Left renal cortex interstitium (tissue), 4 donors: ENCODE measurements around the gene ABHD16A. TPM values are rescaled to one million over a fixed set of nuclear protein-coding genes. Genes with fewer than 3 reads are reported as not detected.

Experiments used
- DNase-seq, 4 donors: peaks; one replicate each; pipeline ENCODE4 v3.0.0-alpha.2; 2013; ENCODE audit warnings: low read depth in 4 of 4, low spot score in 2 of 4, missing footprints in 1 of 4
- polyA plus RNA-seq, 4 donors: library from polyadenylated mRNA; unstranded; fragments of 120-200 nt; gene quantifications; one replicate each; pipeline ENCODE4 v1.2.1, GENCODE V29; 2013; ENCODE audit not compliant: insufficient read length in 4 of 4

Gene ABHD16A
- polyA plus RNA-seq, 4 donors: 54.3 to 74.8 (median 61.5) TPM

DNA sequence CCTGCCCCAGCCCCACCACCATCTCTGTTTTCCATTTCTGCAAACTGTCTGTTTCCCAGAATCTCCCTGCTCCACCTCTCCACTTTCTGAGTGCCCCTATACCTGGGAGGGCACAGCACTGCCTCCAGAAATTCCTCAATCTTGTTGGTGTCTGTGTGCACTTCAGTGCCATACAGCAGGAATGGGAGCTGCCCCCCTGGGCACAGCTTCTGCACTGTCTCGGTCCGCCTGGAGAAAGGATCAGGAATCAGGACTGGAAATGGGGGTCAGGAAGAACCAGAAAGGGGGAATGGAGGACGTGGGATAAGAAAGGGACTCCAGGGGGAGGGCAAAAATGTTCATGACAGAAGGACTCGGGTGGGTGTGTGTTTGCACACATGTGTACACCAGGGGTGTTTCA, 30.6 kb upstream of the ABHD16A start:
- DNase-seq: no peak

- DNase-seq: no peak
Measured at GRCh38 chr6:31732029-31732428, 28.9 kb upstream of the ABHD16A start.

- no peak for DNase-seq
Measured at GRCh38 chr6:31730631-31731086, 27.5 kb upstream of the ABHD16A start.

- DNase-seq: peak in 3 of 4 donors; percentile 87 to 89 (median 87)
Measured at GRCh38 chr6:31729979-31730630, 27.0 kb upstream of the ABHD16A start.

GRCh38 chr6:31729515-31729978, 26.4 kb upstream of the ABHD16A start:
- peak in 3 of 4 donors; percentile 88 to 93 (median 89) for DNase-seq

DNA sequence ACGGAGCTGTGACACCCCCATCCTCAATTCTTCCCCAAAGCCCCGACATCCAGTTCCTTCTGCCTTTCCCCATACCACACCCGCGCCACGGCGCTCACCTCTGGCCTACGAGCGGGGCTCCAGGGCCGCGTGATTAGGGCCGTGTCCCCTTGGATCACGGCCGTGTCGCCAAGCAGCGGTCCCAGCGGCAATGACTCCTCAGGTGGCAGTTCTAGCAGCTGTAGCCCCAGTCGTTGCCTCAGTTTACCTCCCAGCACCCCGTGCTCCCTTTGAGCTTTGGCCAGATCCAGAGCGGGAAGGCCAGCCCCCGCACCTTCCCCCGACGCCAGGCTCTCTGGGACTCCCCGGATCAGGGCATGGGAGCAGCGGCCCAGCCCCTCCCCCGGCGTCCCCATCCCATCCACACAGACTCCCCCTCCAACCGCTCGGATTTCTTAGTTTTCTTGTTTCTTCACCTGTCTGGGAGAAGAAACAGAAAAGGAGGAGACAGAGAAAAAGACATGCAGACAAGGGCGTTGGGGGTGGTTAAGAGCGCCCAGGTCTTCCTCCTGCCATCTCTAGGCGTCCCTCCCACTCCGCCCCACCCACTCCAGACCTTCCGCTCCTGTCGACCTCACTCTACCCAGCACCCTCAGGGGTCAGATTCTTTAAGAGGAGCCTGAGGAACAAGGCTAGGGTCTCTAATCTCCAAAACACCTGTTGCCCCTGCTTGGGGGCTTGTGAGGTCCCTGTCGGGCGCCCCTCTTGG, 25.8 kb upstream of the ABHD16A start, which contains the start of gene DDAH2:
Gene DDAH2, minus strand, starts transcription at position 533 of the 748 bp plus-strand sequence. Its CDS starts 138 bp downstream, at position 395.
- DNase-seq: no peak

GRCh38 chr6:31727717-31728671, 24.9 kb upstream of the ABHD16A start:
- DNase-seq: no peak

- no peak for DNase-seq
Measured at GRCh38 chr6:31727034-31727716, 24.1 kb upstream of the ABHD16A start.

DNA sequence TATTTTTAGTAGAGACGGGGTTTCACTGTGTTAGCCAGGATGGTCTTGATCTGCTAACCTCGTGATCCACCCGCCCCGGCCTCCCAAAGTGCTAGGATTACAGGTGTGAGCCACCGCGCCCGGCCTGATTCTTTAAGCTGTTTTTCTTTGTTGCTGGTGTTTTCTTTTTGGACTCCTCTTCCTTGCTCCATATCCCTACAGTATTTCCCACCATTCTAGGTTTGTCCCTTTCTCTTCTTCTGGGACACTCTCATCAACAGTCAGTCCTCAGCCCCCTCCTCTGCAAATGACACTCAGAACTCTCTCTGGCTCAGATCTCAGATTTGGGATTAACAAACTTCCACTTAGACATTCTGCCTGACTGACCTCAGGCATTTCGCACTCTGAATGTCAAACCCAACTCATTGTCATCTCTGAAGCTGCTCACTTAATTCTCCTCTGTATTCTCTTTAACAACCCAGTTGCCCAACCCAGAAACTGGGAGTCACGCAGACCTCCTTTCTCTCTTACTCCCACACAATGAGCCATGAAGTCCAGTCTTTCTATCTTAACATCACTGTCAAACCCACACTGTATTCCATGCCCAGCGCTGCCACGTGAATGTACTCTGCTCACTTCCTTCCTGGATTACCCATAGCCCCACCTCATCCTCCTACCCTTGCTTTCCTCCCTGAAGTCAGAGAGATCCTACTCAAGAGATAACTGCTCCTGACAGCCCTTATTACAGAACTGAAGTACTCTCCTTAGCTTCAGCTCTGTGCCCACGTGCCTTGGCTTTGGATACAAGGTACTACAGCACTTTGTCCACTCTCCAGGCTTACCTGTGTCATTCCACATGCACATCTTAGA, 22.6 kb upstream of the ABHD16A start:
- DNase-seq: no peak

DNA sequence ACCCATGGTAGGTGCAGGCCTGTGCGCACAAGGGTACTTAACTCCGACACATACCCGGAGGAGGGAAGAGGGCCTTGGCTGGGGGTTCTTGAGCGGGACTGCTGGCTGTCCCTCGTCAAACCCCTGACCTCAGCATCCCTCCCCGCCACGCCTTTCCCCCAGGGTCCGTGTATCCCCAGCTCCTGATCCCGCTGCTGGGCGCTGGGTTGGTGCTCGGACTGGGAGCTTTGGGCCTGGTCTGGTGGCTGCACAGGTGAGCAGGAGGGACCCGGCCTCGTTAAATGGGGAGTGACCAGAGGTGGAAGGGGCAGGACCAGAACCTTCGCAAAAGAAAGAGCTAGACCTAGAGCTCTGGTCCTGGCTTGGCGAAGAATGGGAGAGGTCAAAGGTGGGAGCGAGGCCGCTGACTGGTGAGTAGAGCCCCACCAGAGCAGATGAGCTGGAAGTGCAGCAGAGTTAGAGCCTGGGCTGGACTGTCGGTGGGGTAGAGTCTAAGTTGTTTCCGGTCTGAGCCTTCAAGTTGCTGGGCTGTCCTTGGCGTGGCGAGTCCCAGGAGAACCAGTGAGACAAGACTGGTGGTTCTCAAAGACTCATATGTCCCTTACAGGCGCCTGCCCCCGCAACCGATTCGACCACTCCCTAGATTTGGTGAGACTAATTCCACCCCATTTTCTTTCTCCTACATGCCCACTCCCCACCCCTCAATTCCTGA, 21.0 kb upstream of the ABHD16A start:
- no peak for DNase-seq

GRCh38 chr6:31723245-31723979, 20.3 kb upstream of the ABHD16A start, which contains the start of gene MPIG6B:
TSS of gene MPIG6B (plus strand) at chr6:31723373. CDS start at chr6:31723384, 11 bp downstream.
- no peak for DNase-seq

DNA sequence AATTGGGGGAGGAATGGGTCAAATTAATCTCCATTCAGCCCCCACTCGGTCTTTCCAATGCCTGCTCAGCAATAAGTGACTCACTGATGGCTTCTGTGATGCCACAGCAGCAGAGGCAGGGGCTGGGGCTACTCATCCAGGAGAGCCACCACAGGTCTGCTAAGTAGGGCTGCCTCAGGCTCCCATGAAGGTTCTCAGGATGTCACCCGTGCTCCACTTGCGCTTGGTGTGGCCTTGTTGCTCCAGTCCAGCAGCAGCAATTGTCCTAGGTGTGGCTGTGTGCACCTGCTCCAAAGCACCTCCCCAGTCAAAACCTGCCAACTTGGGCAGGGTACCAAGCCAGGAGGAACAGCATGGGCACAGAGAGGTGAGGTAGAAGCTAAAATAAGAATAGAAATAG, 19.0 kb upstream of the ABHD16A start:
- DNase-seq: no peak

GRCh38 chr6:31721351-31722020, 18.4 kb upstream of the ABHD16A start, which contains the start of gene LY6G6C:
TSS of gene LY6G6C (minus strand) at chr6:31721746. CDS start at chr6:31721679, 67 bp downstream.
- DNase-seq: no peak

GRCh38 chr6:31720196-31720770, 17.2 kb upstream of the ABHD16A start:
- no peak for DNase-seq

DNA sequence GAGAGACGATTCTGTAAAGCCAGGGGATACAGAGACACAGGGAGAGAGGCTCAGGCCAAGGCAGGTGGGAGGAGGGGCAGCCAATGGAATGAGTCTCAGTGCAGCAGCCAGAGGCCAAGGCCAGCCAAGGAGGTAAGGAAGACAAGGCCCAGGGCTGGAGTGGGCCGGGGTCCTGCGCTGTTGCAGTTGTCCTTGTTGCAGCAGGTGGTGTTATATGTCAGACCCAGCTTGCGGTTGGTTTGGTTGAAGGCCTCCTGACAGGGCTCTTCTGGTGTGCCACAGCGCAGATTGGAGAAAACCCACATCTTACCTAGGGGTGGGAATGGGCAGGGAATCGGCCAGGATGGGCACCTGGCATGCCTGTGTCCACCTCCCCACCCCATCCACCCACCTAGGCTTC, 15.9 kb upstream of the ABHD16A start:
- no peak for DNase-seq

DNA sequence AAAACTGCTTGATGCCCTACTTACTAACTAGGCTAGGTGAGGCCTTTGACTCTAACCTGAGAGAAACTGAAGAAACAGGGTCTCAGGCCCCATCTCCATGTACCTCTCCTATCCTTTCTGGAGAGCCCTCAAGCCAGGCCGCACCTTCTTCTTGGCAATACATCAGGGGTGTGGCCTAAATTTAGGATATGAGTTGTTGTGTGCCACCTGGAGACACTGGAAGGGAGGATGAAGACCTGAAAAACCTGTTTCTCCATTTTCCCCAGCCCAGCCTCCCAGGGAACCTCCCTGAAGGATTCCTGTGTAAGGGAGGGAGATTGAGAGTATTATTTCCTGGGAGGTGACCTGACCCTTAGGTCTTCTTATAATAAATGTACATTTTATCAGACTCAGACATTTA, 15.1 kb upstream of the ABHD16A start:
- DNase-seq: no peak
